Gastroesophageal sphincter (tissue), 3 donors: ENCODE measurements around the gene CSNK1D.

Experiments
- POLR2A ChIP-seq, 2 donors: fragments of 450-650 bp; IDR thresholded peaks; one replicate each; pipeline ENCODE4 v1.6.1; 2017; ENCODE audit warnings: antibody characterized with exemption in 2 of 2, mild to moderate bottlenecking in 2 of 2, moderate library complexity in 1 of 2
- POLR2AphosphoS5 ChIP-seq: sonication (generic); formaldehyde crosslinking; IDR thresholded peaks from one replicate; pipeline ENCODE4 v1.6.1; 2017; ENCODE audit warnings: antibody characterized with exemption
- TF ChIP-seq, protein P1 (sequence below), 4 experiments: fragments of 200-600 bp in 2 of 4; fragments of 450-650 bp in 2 of 4; sonication (generic) in 1 of 4; IDR thresholded peaks; one replicate each; pipeline ENCODE4 v1.5.1; 2017 to 2019; ENCODE audit warnings: antibody characterized with exemption in 4 of 4, mild to moderate bottlenecking in 2 of 4, moderate library complexity in 2 of 4

DNA sequence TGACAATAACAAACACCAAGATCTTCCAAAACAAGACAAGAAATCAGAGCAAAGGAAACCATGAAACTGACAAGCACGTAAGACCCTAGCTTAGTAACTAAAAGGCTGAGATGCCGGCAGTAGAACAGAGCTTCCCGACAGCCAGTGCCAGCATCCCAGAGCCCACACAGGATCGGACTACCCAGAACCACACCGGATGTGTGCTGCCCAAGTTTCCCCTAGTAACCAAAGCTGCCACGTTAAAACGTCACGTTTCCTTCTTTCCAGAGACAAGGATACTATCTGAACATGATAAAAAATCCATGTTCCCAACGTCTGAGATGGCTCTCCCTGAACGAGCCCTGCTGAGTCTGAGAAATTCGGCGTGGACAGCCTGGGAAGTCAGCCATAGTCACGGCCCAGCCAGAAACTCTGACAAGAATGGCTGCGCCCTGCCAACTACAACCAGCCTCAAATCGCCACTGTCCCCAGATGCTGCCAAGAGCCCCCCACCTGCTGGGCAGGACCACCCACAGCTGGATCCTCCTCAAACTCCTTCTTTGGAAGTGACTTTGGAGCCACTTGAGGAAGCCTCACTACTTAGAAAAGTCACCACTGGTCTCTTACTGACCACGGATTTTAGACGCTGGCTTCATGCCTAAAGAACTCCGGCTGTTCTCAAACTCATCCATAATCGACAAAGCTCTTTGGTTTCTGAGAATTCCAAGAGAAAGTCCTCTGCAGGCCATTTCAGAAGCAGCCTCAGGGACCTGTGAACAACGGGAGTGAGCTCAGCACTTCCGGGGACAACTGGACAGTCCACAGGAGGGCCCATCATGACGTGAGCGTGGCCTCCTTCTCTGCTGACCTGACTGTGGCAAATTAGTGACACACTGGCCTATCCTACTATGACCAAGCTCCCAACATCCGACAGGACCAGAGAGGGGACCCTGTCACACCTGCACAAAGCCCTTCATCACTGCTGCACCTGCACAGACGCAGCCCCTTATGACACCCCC is 77.5 kb downstream of the CSNK1D start:
- TF ChIP-seq POLR2A (IDR thresholded peaks at IDR 0.05) (no peak), POLR2AphosphoS5 (no peak)
- TF ChIP-seq, protein P1, sequence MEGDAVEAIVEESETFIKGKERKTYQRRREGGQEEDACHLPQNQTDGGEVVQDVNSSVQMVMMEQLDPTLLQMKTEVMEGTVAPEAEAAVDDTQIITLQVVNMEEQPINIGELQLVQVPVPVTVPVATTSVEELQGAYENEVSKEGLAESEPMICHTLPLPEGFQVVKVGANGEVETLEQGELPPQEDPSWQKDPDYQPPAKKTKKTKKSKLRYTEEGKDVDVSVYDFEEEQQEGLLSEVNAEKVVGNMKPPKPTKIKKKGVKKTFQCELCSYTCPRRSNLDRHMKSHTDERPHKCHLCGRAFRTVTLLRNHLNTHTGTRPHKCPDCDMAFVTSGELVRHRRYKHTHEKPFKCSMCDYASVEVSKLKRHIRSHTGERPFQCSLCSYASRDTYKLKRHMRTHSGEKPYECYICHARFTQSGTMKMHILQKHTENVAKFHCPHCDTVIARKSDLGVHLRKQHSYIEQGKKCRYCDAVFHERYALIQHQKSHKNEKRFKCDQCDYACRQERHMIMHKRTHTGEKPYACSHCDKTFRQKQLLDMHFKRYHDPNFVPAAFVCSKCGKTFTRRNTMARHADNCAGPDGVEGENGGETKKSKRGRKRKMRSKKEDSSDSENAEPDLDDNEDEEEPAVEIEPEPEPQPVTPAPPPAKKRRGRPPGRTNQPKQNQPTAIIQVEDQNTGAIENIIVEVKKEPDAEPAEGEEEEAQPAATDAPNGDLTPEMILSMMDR (IDR thresholded peaks at IDR 0.05) = no peak
